H9 (cell line): ENCODE measurements around the gene FAM193A. TPM values are rescaled to one million over a fixed set of nuclear protein-coding genes. Genes with fewer than 3 reads are reported as not detected.

Source experiments
- DNase-seq: peaks from one replicate; pipeline ENCODE4 v3.0.0-alpha.2; 2017
- H2AFZ ChIP-seq: one replicate; pipeline ENCODE4 v1.6.1; 2013; ENCODE audit warnings: mild to moderate bottlenecking, low read length, control low read depth, moderate library complexity
- H2AK5ac ChIP-seq: 2 replicates; pipeline ENCODE4 v1.6.1; 2013; ENCODE audit warnings: low read length, control low read depth, mixed read lengths; ENCODE audit not compliant: insufficient read length
- H2BK120ac ChIP-seq: one replicate; pipeline ENCODE4 v1.6.1; 2013; ENCODE audit warnings: low read depth, mild to moderate bottlenecking, low read length, control low read depth, inconsistent platforms; ENCODE audit not compliant: poor library complexity, severe bottlenecking
- H2BK12ac ChIP-seq: 2 replicates; pipeline ENCODE4 v1.6.1; 2013; ENCODE audit warnings: low read length, control low read depth, mixed read lengths, low read depth; ENCODE audit not compliant: insufficient read length
- H2BK15ac ChIP-seq: 2 replicates; pipeline ENCODE4 v1.6.1; 2013; ENCODE audit warnings: low read depth, low read length, control low read depth
- H2BK20ac ChIP-seq: one replicate; pipeline ENCODE4 v1.6.1; 2013; ENCODE audit warnings: low read depth, mild to moderate bottlenecking, low read length, control low read depth, inconsistent platforms; ENCODE audit not compliant: poor library complexity, severe bottlenecking
- H2BK5ac ChIP-seq: 2 replicates; pipeline ENCODE4 v1.6.1; 2013; ENCODE audit warnings: low read length, control low read depth, mixed read lengths; ENCODE audit not compliant: insufficient read length
- H3K14ac ChIP-seq: 2 replicates; pipeline ENCODE4 v1.6.1; 2013; ENCODE audit warnings: low read length, control low read depth; ENCODE audit not compliant: insufficient read depth
- H3K18ac ChIP-seq: 2 replicates; pipeline ENCODE4 v1.6.1; 2013; ENCODE audit warnings: low read depth, mild to moderate bottlenecking, mixed read lengths, low read length, control low read depth; ENCODE audit not compliant: insufficient read length
- H3K23ac ChIP-seq: 2 replicates; pipeline ENCODE4 v1.6.1; 2013; ENCODE audit warnings: low read length, control low read depth, mixed read lengths, low read depth; ENCODE audit not compliant: insufficient read length
- H3K23me2 ChIP-seq: 2 replicates; pipeline ENCODE4 v1.6.1; 2013; ENCODE audit warnings: low read depth, mild to moderate bottlenecking, mixed read lengths, low read length, control low read depth; ENCODE audit not compliant: insufficient read length, poor library complexity, severe bottlenecking
- H3K27ac ChIP-seq: 2 replicates; pipeline ENCODE4 v1.5.1; 2013; ENCODE audit warnings: low read length, control low read depth, mixed read lengths, low read depth; ENCODE audit not compliant: insufficient read length
- H3K27me3 ChIP-seq: 2 replicates; pipeline ENCODE4 v1.6.1; 2013; ENCODE audit warnings: low read length, control low read depth, inconsistent platforms; ENCODE audit not compliant: insufficient read depth
- H3K4ac ChIP-seq: 2 replicates; pipeline ENCODE4 v1.6.1; 2013; ENCODE audit warnings: low read depth, mild to moderate bottlenecking, control low read depth, inconsistent platforms, low read length, moderate library complexity
- H3K4me1 ChIP-seq: 2 replicates; pipeline ENCODE4 v1.6.1; 2013; ENCODE audit warnings: low read length, control low read depth, inconsistent platforms; ENCODE audit not compliant: insufficient read depth
- H3K4me2 ChIP-seq: 2 replicates; pipeline ENCODE4 v1.6.1; 2013; ENCODE audit warnings: low read length, control low read depth, mixed read lengths; ENCODE audit not compliant: insufficient read length, insufficient read depth
- H3K56ac ChIP-seq: 2 replicates; pipeline ENCODE4 v1.6.1; 2013; ENCODE audit warnings: low read depth, mild to moderate bottlenecking, mixed read lengths, low read length, control low read depth; ENCODE audit not compliant: insufficient read length
- H3K79me1 ChIP-seq: 2 replicates; pipeline ENCODE4 v1.6.1; 2013; ENCODE audit warnings: low read depth, mild to moderate bottlenecking, moderate library complexity, low read length, control low read depth, inconsistent platforms; ENCODE audit not compliant: insufficient read depth, poor library complexity, severe bottlenecking
- H3K79me2 ChIP-seq: 2 replicates; pipeline ENCODE4 v1.6.1; 2013; ENCODE audit warnings: low read length, control low read depth, inconsistent platforms; ENCODE audit not compliant: insufficient read depth
- H3K9ac ChIP-seq: 2 replicates; pipeline ENCODE4 v1.6.1; 2013; ENCODE audit warnings: low read length, control low read depth, mixed read lengths; ENCODE audit not compliant: insufficient read length; ENCODE audit errors: extremely low read depth
- H3K9me3 ChIP-seq: one replicate; pipeline ENCODE4 v1.6.1; 2013; ENCODE audit warnings: low read depth, low read length, inconsistent platforms; ENCODE audit not compliant: control insufficient read depth
- H3T11ph ChIP-seq: one replicate; pipeline ENCODE4 v1.6.1; 2013; ENCODE audit warnings: mild to moderate bottlenecking, low read length, control low read depth, inconsistent platforms
- H4K20me1 ChIP-seq: one replicate; pipeline ENCODE4 v1.6.1; 2013; ENCODE audit not compliant: control insufficient read depth, insufficient read length, insufficient read depth
- H4K5ac ChIP-seq: 2 replicates; pipeline ENCODE4 v1.6.1; 2013; ENCODE audit warnings: low read depth, mild to moderate bottlenecking, mixed read lengths, low read length, control low read depth; ENCODE audit not compliant: insufficient read length
- H4K8ac ChIP-seq: replicated peaks from 2 replicates; pipeline ENCODE4 v1.6.1; 2013; ENCODE audit warnings: low read length, control low read depth, mixed read lengths, low read depth; ENCODE audit not compliant: insufficient read length
- H4K91ac ChIP-seq: 2 replicates; pipeline ENCODE4 v1.6.1; 2013; ENCODE audit warnings: low read depth, mild to moderate bottlenecking, moderate library complexity, mixed read lengths, low read length, control low read depth; ENCODE audit not compliant: insufficient read length
- H3K27ac Mint-ChIP-seq, 3 experiments: 2 replicates in 2 of 3; 3 replicates in 1 of 3; pipeline ENCODE4 v1.8.0; 2020 to 2021; ENCODE audit warnings: mixed read lengths in 3 of 3, mild to moderate bottlenecking in 1 of 3, moderate library complexity in 1 of 3
- H3K27me3 Mint-ChIP-seq: 2 replicates; pipeline ENCODE4 v1.8.0; 2021; ENCODE audit warnings: low read depth, mild to moderate bottlenecking, moderate library complexity, mixed read lengths
- H3K36me3 Mint-ChIP-seq, 3 experiments: 2 replicates in 2 of 3; 3 replicates in 1 of 3; pipeline ENCODE4 v1.8.0; 2020 to 2021; ENCODE audit warnings: low read depth in 3 of 3, mixed read lengths in 3 of 3; ENCODE audit not compliant: insufficient read depth in 1 of 3
- H3K4me1 Mint-ChIP-seq, 2 experiments: 2 replicates each; pipeline ENCODE4 v1.8.0; 2020; ENCODE audit warnings: mixed read lengths in 2 of 2
- H3K4me3 Mint-ChIP-seq, 2 experiments: 2 replicates in 1 of 2; 3 replicates in 1 of 2; pipeline ENCODE4 v1.8.0; 2020 to 2021; ENCODE audit warnings: mild to moderate bottlenecking in 2 of 2, mixed read lengths in 2 of 2, moderate library complexity in 1 of 2
- H3K9me3 Mint-ChIP-seq, 2 experiments: 2 replicates in 1 of 2; 3 replicates in 1 of 2; pipeline ENCODE4 v1.8.0; 2020; ENCODE audit warnings: mild to moderate bottlenecking in 2 of 2, mixed read lengths in 2 of 2, moderate library complexity in 1 of 2
- CTCF ChIP-seq: fragments of 200-600 bp; sonication (generic); conservative IDR thresholded peaks from 3 replicates; pipeline ENCODE4 v1.8.0; 2021; ENCODE audit warnings: antibody characterized with exemption, mild to moderate bottlenecking
- WGBS: extraction: QIAGEN DNeasy Blood & Tissue Kit; methylation state at CpG from one replicate; pipeline ENCODE4 v1.1.7; 2013; ENCODE audit warnings: missing lambda C conversion rate, low lambda C conversion rate, mixed read lengths; ENCODE audit not compliant: insufficient read length; ENCODE audit errors: extremely low coverage; 5-methylcytosine and 5-hydroxymethylcytosine counted together
- total RNA-seq: library from RNA; stranded (reverse); gene quantifications from 2 replicates; pipeline ENCODE4 v1.2.1, GENCODE V29; 2021

FAM193A gene
- total RNA-seq, 1 experiment from 2014 or later: 36.9 TPM

DNA sequence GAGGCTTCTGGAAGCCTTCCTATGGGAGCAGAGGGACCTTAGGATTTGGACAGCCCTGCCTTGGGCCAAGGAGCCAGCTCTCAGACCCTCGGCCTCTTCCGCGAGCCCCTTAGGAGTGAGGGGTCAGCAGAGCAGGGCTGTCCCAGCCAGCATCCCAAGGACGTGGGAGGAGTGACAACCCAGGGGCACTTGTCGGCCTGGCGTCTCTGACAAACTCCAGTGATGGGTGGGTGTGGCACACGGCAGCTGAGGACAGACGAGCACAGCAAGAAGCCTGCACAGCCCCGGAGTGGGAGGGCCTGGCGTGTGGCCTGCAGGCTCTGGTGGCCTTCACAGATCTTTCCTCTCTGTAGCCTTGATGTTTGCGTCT, 231.2 kb downstream of the FAM193A start:
- no peak overlapping the region for H4K8ac ChIP-seq
- H3K79me1 ChIP-seq: no peaks in the 10 kb centered on the region
- H3K27me3 Mint-ChIP-seq: peaks cover 2% of the 10 kb centered on the region
- no peak for DNase-seq
- H3K4me2 ChIP-seq: no peak overlapping the region
- H3K14ac ChIP-seq: no peak overlapping the region
- H2AK5ac ChIP-seq: no peak overlapping the region
- no peak overlapping the region for H4K5ac ChIP-seq
- WGBS: no CpG with 5 or more reads among the region's 11 CpGs
- no peaks in the 10 kb centered on the region for H4K20me1 ChIP-seq
- no peak overlapping the region for H2AFZ ChIP-seq
- no peak overlapping the region for H3K9ac ChIP-seq
- no peak overlapping the region for H2BK12ac ChIP-seq
- H2BK120ac ChIP-seq: no peak overlapping the region
- H3K4me1 ChIP-seq: no peaks in the 10 kb centered on the region
- no peak overlapping the region for H2BK5ac ChIP-seq
- no peak for TF ChIP-seq CTCF
- no peaks in the 10 kb centered on the region for H3K23me2 ChIP-seq
- no peak overlapping the region for H3K27ac Mint-ChIP-seq
- H3K79me2 ChIP-seq: no peaks in the 10 kb centered on the region
- H3K56ac ChIP-seq: no peak overlapping the region
- no peaks in the 10 kb centered on the region for H3K9me3 ChIP-seq
- H3K4me3 Mint-ChIP-seq: no peak overlapping the region
- H2BK15ac ChIP-seq: no peak overlapping the region
- no peak overlapping the region for H4K91ac ChIP-seq
- H3K4me1 Mint-ChIP-seq: peaks cover 19% of the 10 kb centered on the region in 2 experiments
- no peak overlapping the region for H3K23ac ChIP-seq
- no peak overlapping the region for H3K4ac ChIP-seq
- H3K9me3 Mint-ChIP-seq: peaks cover 12 to 17% of the 10 kb centered on the region in 2 experiments; a peak in 4 of 5 replicates
- no peak overlapping the region for H3T11ph ChIP-seq
- H3K36me3 Mint-ChIP-seq: peaks cover 0 to 13% (median 5%) of the 10 kb centered on the region in 3 experiments; a peak in 4 of 7 replicates
- H3K27ac ChIP-seq: no peak overlapping the region
- H3K27me3 ChIP-seq: no peaks in the 10 kb centered on the region
- H3K18ac ChIP-seq: no peak overlapping the region
- H2BK20ac ChIP-seq: no peak overlapping the region
